HG03565 (cell line): ENCODE results near the gene YIPF3.

ENCODE experiments used
- ATAC-seq: cut with Tn5 transposase; IDR thresholded peaks from one replicate; pipeline ENCODE4 v1.9.1; 2021; ENCODE audit warnings: mild to moderate bottlenecking, moderate library complexity; ENCODE audit not compliant: unreplicated experiment

The YIPF3 gene

GRCh38 chr6:43493833-43494232 is 22.9 kb downstream of the YIPF3 start:
- no peak for ATAC-seq

- no peak for ATAC-seq
Observed at GRCh38 chr6:43493230-43493629, 23.5 kb downstream of the YIPF3 start.

GRCh38 chr6:43492673-43493072 is 24.1 kb downstream of the YIPF3 start:
- ATAC-seq: no peak

GRCh38 chr6:43491750-43492661 is 24.7 kb downstream of the YIPF3 start:
- no peak for ATAC-seq

- no peak for ATAC-seq
Observed at GRCh38 chr6:43490523-43490939, 26.2 kb downstream of the YIPF3 start.

DNA sequence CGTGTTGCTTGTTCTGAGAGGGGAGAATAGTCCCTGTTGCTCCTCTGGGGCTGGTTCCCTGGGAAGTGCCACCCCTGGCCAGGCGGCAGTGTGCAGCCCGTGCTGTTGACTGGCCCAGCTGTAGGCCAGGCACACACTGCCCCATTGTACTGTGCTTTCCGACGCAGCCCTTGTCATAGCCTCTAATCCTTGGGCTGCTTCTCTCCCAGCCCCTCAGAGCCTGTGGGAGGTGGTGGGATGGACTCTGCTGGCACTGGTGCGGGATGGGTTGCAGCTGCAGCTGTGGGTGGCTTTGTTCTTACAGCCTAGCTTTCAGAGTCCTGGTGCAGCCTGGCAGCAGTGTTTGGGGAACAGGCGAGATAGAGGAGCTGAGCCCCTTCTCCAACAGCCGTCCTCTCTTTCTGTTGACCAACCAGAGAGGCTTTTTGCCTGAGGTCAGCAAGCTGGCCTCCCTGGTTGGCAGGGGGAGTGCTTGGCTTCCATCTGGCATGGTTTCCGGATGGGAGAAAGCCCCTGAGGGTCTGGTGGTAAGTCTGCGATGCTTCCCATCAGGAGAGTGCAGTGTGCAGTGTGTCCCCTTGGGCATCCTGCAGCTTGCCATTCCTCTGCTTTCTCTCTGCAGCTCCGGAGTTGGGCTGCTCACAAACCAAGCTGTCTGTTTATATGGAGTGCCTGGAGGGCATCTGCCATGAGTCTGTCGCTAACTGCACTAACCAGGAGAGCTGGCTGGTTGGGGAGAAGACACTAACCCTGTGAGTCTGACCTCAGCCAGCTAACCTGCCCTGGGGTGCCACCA is 27.3 kb downstream of the YIPF3 start:
- no peak for ATAC-seq

GRCh38 chr6:43488667-43489276 is 28.0 kb downstream of the YIPF3 start:
- no peak for ATAC-seq

DNA sequence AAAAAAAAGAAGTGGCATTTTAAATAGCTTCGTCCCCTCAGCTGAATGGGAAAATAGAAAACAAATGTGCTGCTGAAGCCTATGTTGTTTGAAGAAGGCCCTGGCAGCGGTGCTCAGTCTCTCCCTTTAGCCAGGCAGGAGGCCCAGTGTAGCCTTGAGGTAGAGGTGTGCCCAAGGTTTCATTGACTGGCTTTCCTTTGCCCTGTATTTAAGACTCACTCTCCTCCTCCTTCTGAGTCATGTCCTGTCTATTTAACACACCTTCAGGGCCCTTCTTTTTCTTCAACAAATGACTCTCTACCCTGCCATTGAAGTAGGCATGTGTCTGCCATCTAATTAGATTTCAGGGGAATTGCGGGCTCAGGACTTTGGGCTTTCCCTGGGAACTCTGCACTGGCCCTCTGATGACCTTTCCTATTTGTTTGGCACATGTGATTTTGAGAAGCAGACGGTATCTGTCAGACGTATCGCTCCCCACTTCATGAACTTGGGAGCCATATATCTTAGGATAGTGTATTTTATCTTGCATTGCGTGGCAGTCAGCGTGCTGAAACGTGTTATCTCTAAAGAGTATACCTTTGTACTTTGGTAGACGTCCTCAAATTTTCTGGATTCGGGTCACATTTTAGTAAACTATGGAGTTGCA is 35.0 kb downstream of the YIPF3 start:
- ATAC-seq: no peak

- ATAC-seq: no peak
Observed at GRCh38 chr6:43481075-43481474, 35.7 kb downstream of the YIPF3 start.

GRCh38 chr6:43478008-43478372 is 38.7 kb downstream of the YIPF3 start:
- no peak for ATAC-seq

DNA sequence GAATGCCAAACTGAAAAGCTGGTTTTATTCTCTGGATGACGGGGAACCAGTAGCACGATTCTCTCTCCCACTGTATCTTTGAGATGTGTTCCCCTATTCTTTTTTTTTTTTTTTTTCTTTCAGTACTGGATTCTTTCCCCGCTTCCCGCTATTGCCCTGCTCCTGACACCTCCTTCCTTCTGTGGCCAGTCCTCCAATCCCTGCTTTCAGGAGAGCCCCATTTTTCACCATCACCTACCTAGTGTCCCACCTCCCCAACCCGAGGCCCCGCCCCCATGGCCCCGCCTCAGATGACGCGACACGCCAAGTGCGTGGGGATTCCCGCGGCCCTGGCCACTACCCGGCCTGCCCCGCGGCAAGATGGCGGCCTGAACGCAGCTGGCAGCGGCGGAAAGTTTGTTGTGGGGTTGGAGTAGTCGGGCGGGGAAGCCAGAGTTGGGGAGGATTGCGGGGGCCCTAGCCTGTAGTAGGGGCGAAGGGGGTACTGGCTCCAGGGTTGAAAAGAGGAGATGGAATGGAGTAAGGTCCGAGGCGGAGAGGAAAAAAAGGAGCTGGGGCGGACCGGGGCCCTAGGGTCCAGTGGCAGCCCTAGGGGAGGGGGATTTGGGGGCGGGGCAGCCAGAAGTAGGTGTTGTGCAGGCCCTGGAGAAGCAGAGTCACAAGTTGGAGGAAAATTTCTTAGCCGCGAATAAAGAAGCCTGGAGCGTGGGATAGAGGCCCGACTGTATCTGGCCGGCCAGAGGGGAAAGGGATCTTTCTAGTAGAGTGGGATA is 39.3 kb downstream of the YIPF3 start, which contains the start of gene TJAP1:
Gene TJAP1, plus strand, starts transcription at position 336 of the 773 bp plus-strand sequence. CDS start 21,432 bp downstream, outside the sequence.
- peak; percentile 84 for ATAC-seq

DNA sequence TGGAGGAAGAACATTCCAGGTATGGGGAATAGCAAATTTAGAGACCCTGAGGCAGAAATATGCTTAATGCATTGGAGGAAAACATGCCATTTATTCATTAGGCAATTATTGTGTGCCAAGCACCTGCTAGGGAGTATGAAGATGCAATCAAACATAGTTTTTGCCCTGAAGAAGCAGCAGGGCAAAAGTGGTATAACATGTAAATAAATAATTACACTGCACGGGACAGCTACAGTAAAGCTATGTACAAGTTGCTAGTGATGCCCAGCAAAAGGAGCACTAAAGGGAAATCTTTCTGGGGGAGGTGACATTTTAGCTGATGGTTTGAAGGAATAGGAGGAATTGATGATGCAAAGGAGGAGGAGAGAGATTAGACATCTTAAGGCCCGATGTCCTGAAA is 40.0 kb downstream of the YIPF3 start:
- ATAC-seq: no peak

DNA sequence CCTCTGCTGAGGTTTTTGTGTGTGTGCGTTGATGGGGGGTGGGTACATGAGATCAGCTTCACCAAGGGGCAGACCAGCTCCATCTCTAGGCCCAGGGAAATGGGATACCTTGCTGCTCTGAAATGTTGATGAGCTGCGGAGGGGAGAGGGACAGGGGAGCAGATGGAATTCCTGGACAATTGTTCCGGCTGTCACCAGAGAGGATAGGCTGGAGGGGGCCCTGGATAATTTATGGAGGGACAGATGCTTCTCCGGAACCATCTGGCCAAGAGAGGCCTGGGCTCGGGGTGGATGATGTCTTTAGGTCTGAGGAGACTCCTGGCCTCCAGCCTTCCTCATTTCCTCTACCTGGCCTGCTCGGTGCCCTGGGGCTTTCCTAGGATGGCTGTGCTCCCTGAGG is 41.2 kb downstream of the YIPF3 start:
- no peak for ATAC-seq

- ATAC-seq: no peak
Observed at GRCh38 chr6:43472515-43472914, 44.2 kb downstream of the YIPF3 start.

DNA sequence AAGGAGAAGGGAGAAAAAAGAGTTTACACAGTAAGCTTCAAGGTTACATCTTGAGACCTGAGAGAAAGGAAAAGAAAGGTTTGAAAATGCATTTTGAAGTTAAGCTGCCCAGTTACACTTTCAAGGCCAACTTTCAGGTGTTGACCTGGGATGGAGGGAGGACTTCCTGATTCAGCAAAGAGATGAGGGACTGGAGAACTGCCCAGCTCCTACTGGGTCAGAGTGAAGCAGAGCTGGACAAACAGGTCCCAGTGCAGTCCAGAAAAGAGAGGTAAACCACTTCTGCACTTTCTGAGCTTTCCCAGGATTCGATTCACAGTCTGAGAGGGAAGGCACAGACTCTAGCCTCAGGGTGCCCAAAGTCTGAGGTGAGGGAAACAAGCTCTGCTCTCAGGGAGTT is 45.3 kb downstream of the YIPF3 start:
- no peak for ATAC-seq

DNA sequence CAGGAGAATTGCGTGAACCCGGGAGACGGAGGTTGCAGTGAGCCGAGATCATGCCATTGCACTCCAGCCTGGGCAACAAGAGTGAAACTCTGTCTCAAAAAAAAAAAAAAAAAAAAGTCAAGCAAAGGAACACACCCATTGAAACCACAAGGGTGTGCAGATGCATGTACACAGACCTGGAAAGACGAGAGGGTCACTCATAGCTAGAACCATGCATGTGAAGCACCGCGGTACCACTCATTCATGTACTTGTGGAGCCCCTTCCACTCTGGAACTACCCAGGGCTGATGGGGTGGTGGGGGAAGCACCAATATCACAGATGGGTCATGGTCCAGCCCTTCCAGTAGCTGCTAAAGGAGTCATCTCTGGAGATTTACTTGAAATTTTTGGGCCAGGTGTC is 46.8 kb downstream of the YIPF3 start:
- ATAC-seq: no peak

GRCh38 chr6:43468748-43469681 is 47.7 kb downstream of the YIPF3 start:
- ATAC-seq: no peak

DNA sequence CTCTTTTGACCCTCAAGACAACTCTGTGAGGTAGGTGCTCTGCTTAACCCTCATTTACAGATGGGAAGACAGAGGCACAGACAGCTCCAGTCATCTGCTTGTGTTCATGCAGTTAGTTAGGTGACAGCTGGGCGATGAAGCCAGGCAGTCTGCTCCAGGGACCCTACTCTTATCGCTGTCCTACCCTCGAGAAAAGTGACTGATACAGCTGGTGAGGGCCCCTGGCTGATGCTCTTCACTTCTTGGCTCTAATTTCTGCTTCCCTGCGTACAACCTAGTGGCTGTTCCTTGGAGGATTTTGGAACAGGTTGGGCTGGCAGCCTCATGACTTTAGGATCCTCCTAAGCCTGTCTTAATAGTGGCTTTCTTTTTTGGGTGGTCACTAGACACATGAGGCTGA is 48.5 kb downstream of the YIPF3 start:
- ATAC-seq: no peak

GRCh38 chr6:43467752-43468151 is 49.0 kb downstream of the YIPF3 start:
- no peak for ATAC-seq
